Amniotic epithelial cell (primary cell): Measurements from ENCODE around the gene ARHGEF16.

ENCODE experiments used
- DNase-seq: peaks from one replicate; pipeline ENCODE4 v3.0.0-alpha.2; 2010; ENCODE audit warnings: low read depth

Gene ARHGEF16

DNA sequence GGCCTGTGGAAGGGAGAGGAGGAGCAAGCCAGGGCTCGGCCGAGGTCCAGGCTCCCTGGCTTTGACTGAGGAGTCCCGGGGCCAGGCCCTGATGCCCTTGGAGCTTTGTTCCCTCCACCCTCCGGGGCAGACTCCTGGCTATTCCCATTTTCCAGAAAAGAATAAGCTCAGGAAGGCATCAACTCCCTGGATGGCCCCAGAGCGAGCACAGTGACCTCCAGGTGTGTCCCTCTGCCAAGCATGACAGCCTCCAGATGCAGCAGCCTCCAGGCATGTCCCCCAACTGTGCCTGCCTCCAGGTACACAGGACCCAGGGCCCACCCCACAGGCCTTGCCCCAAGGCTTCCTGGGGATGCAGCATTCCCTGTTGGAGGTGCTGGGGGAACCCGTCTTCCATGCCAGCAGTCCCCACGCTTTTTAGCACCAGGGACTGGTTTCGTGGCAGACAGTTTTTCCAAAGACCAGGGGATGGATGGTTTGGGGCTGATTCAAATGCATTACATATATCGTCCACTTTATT lies 15.7 kb upstream of the ARHGEF16 start:
- DNase-seq: no peak

DNA sequence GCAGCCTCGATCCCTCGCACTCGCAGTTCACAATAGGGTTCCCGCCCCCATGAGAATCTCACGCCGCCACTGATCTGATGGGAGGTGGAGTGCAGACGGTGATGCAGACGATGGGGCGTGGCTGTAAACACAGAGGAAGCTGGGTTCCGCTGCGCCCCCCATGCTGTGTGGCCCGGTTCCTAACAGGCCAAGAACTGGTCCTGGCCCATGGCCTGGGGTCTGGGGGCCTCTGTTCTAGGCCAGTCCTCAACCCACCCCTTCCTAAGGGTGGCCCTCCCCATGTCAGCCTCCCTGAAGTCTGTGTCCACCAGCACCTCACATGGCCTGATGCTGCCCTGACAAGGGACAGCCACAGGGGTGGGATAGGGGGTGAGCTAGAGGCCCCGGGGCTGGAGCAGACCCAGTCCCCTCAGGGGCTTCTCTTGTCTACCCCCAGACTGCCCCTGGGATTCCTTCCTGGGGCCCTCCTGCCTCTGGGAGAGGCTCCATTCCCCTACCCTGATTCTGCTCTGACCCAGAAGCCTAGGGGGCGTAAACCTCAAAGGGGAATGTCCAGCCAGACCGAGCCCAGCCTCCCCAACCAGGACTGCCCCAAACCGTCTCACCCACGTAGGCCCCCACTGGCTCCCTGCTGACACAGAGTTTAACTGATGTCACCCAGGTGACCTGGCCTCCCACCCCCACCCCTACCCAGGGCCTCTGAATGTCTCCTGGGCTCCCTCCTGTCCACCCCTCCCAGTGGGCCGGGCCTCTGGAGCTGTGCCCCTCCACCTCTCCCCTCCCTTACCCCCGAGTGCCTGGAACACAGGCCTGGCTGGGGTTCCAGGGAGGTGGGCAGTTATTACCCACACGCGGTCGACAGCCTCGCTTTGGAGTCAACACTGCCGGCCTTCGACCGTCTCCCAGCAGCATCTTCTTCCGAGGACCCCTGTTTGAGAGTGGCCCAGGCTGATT lies 14.8 kb upstream of the ARHGEF16 start:
- no peak for DNase-seq

- DNase-seq: no peak
Measured at GRCh38 chr1:3440300-3440681, 14.2 kb upstream of the ARHGEF16 start.

DNA sequence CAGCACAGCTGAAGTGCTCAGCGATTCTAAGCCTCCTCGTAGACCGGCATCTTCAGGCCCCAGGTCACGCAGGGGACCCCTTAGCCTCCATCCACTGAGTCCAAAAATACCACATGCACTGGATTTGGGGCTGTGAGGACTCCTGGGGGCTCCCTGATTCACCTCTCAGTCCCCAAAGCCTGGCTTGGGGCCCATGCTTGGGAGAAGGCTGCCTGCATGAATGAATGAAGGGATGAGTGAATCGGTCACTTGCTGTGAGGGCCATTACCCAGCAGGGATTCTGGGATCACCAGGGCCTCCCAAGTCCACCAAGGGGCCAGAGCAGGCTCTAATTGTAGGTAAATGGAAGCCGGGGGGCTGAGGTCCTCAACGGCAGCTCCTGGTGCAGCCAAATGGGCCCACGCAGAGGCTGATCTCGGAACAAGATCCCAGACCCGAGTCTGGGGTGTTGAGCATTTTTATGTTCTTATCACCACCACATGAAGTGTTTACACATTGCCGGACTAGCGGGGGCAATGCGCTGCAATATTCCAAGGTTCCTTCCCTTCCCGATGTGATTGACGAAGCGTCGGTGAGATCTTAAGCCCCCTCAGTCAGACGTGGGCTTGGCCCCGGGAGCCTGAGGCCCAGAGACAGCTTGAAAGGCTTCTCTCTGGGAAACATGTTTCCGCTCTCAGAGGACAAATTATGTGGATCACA lies 13.6 kb upstream of the ARHGEF16 start:
- DNase-seq: no peak

DNA sequence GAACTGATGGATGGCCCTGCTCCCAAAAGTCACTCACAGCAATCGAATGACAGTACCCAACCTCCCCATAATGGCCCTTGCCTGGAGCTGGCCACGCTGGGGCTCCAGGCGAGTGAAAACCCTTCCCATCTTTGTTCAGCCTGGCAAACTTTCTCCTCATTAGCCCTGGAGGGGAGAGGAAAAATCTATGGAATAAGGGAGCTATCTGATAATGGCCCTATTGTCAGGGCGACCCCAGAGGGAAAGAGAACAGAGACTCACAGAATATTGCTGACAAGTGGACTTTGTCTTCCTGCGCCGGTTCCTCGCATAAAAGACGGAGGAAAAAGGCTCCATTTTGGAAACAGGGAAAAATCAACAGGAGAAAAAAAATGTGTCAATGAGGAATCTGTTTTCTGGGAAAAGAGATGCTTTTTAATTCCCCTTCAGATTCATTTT lies 13.0 kb upstream of the ARHGEF16 start:
- DNase-seq: no peak

DNA sequence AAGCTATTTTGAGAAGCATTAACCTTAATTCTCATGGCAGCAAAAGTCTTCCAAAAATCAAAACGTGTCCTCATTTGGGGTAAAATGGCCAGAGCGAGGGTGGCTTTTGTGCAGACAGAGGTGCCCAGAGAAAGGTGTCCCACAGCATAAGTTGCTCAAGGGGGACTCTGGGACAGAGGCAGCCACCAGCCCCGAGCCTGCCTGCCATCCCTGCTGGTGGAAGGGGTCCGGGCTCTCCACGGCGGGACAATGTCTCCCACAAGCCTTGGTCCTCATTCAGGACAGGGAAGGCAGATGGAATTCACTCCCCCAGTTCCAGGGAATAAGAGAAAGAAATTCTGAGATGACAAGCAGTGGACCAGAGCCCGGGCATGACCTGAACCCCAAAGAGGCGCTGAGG lies 12.6 kb upstream of the ARHGEF16 start:
- no peak for DNase-seq

- DNase-seq: no peak
Measured at GRCh38 chr1:3442331-3442730, 12.1 kb upstream of the ARHGEF16 start.

- DNase-seq: no peak
Measured at GRCh38 chr1:3442901-3443300, 11.6 kb upstream of the ARHGEF16 start.

- DNase-seq: no peak
Measured at GRCh38 chr1:3443807-3444206, 10.7 kb upstream of the ARHGEF16 start.

GRCh38 chr1:3444298-3444697 lies 10.2 kb upstream of the ARHGEF16 start:
- DNase-seq: no peak

DNA sequence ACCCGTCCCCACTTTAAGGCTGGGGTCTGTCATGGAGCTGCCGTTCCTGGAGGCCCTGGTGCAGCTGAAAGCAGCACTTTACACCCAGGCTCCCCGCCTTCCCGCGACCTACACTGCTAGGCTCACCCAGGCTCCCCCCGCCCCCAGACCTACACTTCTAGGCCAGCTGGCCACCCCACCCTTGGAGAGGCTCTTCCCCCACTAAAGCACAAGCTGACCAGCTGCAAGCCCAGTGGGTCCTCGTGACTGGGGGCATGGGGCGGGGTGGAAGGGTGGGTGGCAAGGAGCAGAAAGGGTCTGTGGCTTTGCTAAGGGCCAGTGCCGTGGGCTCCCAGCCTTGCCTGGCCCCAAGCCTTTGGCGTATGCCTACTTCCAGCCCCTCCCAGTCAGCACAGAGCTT lies 9.7 kb upstream of the ARHGEF16 start:
- DNase-seq: no peak

DNA sequence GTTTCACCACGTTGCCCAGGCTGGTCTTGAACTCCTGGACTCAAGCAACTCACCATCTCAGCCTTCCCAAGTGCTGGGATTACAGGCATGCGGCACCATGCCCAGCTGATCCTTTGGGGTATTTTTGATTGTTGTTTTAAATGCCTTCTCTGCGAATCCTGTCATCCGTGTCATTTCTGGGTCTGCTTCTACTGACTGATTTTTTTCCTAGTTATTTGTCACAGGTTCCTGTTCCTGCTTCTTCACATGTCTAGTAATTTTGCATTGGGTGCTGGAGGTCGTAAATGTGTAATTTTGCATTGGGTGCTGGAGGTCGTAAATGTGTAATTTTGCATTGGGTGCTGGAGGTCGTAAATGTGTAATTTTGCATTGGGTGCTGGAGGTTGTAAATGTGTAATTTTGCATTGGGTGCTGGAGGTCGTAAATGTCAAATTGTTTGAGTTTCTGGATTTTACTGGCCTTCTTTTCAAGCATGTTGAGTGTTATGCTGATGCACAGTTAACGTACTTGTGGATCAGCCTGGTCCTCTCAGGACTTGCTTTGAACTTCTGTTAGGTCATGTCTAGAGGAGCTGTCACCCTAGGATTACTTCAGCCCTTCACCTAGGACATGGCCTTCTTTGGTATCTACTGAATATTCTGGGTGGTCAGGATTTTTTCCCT lies 4.1 kb upstream of the ARHGEF16 start:
- no peak for DNase-seq

- DNase-seq: no peak
Measured at GRCh38 chr1:3450983-3451382, 3.5 kb upstream of the ARHGEF16 start.

DNA sequence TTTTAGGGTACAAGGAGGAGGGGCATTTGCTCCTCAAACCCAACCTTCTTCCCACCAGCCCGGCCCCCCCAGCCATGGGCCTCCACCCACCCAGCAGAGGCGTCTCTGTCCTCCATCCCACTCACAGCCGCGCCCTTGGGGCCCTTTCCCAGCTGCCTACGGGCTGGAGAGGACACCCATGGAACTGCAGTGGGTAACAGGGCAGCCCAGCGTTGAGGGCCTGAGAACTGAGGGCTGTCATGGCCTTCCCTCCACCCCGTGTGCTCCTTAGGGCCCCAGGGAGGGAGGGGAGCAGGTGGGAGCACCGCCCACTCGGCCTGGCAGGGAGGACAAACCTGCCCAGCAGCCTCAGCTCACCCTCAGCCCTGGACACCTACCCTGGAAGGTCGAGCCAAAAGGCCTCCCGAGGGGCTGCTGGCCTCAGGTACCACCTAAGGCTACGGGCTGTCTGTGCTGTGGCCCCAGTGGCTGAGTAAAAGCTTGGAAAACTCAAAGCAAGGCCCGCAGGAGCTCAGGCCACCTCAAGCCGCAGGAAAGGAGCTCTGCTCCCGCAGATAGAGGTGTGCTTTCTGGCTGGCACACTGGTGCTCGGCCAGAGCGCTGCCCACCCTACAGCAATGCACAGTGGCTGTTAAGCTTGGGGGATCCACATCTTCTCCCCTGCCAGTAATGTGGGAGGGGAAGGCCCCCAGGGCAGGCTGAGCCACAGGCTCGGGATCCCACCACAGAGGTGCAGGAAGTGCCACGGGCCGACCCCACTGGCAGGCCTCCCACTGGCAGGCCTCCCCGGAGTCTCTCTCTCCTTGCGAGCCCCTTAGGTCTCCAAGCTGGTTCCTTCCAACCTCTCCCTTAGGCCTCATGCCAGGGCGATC lies 2.2 kb upstream of the ARHGEF16 start:
- DNase-seq: no peak

GRCh38 chr1:3452866-3453175 lies 1.6 kb upstream of the ARHGEF16 start:
- DNase-seq: no peak

GRCh38 chr1:3453203-3453761 lies 1.2 kb upstream of the ARHGEF16 start:
- peak; percentile 31 for DNase-seq

DNA sequence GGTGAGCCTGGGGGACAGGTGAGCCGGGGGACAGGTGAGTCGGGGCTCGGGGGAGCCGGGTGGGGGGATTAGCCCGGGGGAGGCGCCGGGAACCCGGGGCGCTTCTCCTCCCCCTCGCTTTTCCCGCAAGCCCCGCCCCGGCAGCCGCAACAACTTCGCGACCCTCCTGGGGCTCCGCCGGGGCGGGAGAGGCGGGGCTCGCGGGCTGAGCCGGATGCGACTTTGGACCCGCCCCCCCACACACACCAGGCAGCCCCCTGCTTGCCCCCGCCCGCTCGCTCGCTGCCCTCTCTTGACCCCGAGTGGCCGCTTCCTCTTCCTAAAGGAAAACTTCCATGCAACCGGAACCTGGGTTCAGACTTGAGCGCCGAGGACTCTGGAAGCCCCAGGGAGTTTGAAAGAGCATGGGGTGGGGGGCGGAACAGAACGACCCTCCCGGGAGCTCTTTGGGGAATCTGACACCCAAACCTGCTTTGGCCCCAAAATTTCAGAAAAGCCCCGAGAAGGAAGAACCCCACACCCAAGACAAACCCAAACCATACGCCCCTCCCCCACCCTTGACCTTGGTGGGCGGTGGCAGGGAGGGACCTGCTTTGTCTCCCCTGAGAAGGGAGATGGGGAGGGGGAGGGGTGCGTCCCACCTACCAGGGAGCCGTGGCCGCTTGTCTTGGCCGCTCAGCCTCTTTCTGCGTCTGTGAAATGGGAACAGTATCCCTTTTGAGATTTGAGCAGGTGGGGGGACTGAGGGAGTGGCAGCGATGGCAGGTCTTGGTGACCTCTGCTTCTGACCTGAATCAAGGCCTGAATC lies 550 bp downstream of the ARHGEF16 start:
- no peak for DNase-seq

- no peak for DNase-seq
Measured at GRCh38 chr1:3455670-3456448, 1.4 kb downstream of the ARHGEF16 start.

DNA sequence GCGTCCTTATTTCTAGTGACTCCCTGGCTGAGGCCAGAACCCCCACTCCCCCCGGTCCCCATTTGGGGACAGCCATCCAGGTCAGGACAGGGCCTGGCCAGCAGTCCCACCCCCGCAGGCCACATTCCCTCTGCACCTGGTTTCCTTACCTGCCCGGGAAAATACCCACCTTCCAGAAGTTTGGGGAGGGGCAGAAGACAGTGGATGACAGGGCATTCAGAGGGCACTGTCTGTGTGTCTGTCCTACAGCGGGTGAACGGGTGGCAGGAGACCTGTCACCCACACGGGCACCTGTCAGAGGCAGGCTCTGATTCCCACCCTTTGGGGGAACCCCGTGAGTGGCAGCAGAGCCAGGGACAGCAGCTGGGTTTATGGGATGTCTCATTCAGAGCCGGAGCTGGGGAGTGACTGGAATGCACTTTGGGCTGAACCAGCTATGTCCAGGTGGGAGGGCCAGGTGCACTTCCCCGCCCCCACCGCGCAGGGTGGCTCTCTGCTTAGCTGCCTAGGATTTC lies 2.0 kb downstream of the ARHGEF16 start:
- no peak for DNase-seq
